Activated T-cell treated with anti-CD3 and anti-CD28 coated beads, Interleukin-2, amount 50 U/mL, for 72 hours (primary cell): ENCODE measurements around the gene KCNIP1. TPM values are rescaled to one million over a fixed set of nuclear protein-coding genes. Genes with fewer than 3 reads are reported as not detected.

Experiments used
- ATAC-seq, 2 donors: fragments of 150-1000 bp; cut with Tn5 transposase; replicated peaks in 1 of 2; 2 replicates each; pipeline ENCODE4 v1.10.0; 2021; ENCODE audit warnings: moderate library complexity in 2 of 2, mild to moderate bottlenecking in 1 of 2
- DNase-seq, 2 donors: peaks; one replicate each; pipeline ENCODE4 v3.0.0; 2021 to 2022; ENCODE audit warnings: mixed read lengths in 1 of 2
- H3K27ac Mint-ChIP-seq: one replicate; pipeline ENCODE4 v1.8.0; 2022; ENCODE audit warnings: mild to moderate bottlenecking, moderate library complexity, mixed read lengths
- H3K27me3 Mint-ChIP-seq: one replicate; pipeline ENCODE4 v1.8.0; 2022; ENCODE audit warnings: low read depth, mixed read lengths
- H3K36me3 Mint-ChIP-seq, 2 donors: one replicate each; pipeline ENCODE4 v1.8.0; 2022; ENCODE audit warnings: mixed read lengths in 2 of 2, mild to moderate bottlenecking in 1 of 2; ENCODE audit not compliant: insufficient read depth in 2 of 2
- H3K4me1 Mint-ChIP-seq: one replicate; pipeline ENCODE4 v1.8.0; 2022; ENCODE audit warnings: low read depth, mixed read lengths
- H3K4me3 Mint-ChIP-seq, 2 donors: one replicate each; pipeline ENCODE4 v1.8.0; 2022; ENCODE audit warnings: mild to moderate bottlenecking in 2 of 2, mixed read lengths in 2 of 2, moderate library complexity in 2 of 2
- H3K9me3 Mint-ChIP-seq, 2 donors: one replicate each; pipeline ENCODE4 v1.8.0; 2022; ENCODE audit warnings: mixed read lengths in 2 of 2
- total RNA-seq, 2 donors: library from RNA; stranded (reverse); gene quantifications; one replicate each; pipeline ENCODE4 v1.2.3, GENCODE V29; 2022

Gene KCNIP1
- total RNA-seq, 2 donors from 2014 or later: not detected

GRCh38 chr5:170715141-170715540 is 211.3 kb downstream of the KCNIP1 start:
- Mint-ChIP-seq H3K27me3 (peaks cover 22% of the 10 kb centered on the region), H3K9me3 (no peaks in the 10 kb centered on the region), H3K4me3 (no peak overlapping the region), H3K4me1 (no peaks in the 10 kb centered on the region), H3K36me3 (no peaks in the 10 kb centered on the region), H3K27ac (no peak overlapping the region)
- ATAC-seq (no peak), DNase-seq (no peak)

GRCh38 chr5:170716396-170716795 is 212.6 kb downstream of the KCNIP1 start:
- ATAC-seq: no peak
- no peak for DNase-seq
- peaks cover 11% of the 10 kb centered on the region for H3K27me3 Mint-ChIP-seq

GRCh38 chr5:170719551-170719950 is 215.7 kb downstream of the KCNIP1 start:
- Mint-ChIP-seq H3K4me1 (no peaks in the 10 kb centered on the region), H3K4me3 (no peak overlapping the region), H3K36me3 (no peaks in the 10 kb centered on the region), H3K27ac (no peak overlapping the region), H3K27me3 (peaks cover 7% of the 10 kb centered on the region), H3K9me3 (no peaks in the 10 kb centered on the region)
- DNase-seq (no peak), ATAC-seq (no peak)

More at GRCh38 chr5:170716396-170716795, 212.6 kb downstream of the KCNIP1 start:
- Mint-ChIP-seq H3K36me3 (no peaks in the 10 kb centered on the region), H3K4me3 (no peak overlapping the region), H3K27ac (no peak overlapping the region), H3K4me1 (no peaks in the 10 kb centered on the region), H3K9me3 (no peaks in the 10 kb centered on the region)

- H3K9me3 Mint-ChIP-seq: peaks cover 0 to 2% of the 10 kb centered on the region in 2 donors
- peaks cover 7% of the 10 kb centered on the region for H3K27me3 Mint-ChIP-seq
- no peaks in the 10 kb centered on the region for H3K36me3 Mint-ChIP-seq
- H3K4me3 Mint-ChIP-seq: no peak overlapping the region
- DNase-seq (no peak), ATAC-seq (no peak)
- no peak overlapping the region for H3K27ac Mint-ChIP-seq
- H3K4me1 Mint-ChIP-seq: no peaks in the 10 kb centered on the region
Observed at GRCh38 chr5:170720179-170720578, 216.4 kb downstream of the KCNIP1 start.

GRCh38 chr5:170720984-170721383 is 217.2 kb downstream of the KCNIP1 start:
- DNase-seq: no peak
- no peaks in the 10 kb centered on the region for H3K4me1 Mint-ChIP-seq
- H3K9me3 Mint-ChIP-seq: peaks cover 0 to 2% of the 10 kb centered on the region in 2 donors

GRCh38 chr5:170721681-170722080 is 217.9 kb downstream of the KCNIP1 start:
- Mint-ChIP-seq H3K9me3 (peaks cover 0 to 2% of the 10 kb centered on the region in 2 donors), H3K27me3 (peaks cover 7% of the 10 kb centered on the region), H3K27ac (no peak overlapping the region), H3K4me1 (no peaks in the 10 kb centered on the region), H3K4me3 (no peak overlapping the region), H3K36me3 (no peaks in the 10 kb centered on the region)
- DNase-seq (no peak), ATAC-seq (no peak)

More at GRCh38 chr5:170720984-170721383, 217.2 kb downstream of the KCNIP1 start:
- no peak overlapping the region for H3K27ac Mint-ChIP-seq
- peaks cover 7% of the 10 kb centered on the region for H3K27me3 Mint-ChIP-seq
- no peak overlapping the region for H3K4me3 Mint-ChIP-seq
- no peaks in the 10 kb centered on the region for H3K36me3 Mint-ChIP-seq
- ATAC-seq: no peak

- Mint-ChIP-seq H3K4me3 (no peak overlapping the region), H3K36me3 (no peaks in the 10 kb centered on the region), H3K9me3 (peaks cover 0 to 2% of the 10 kb centered on the region in 2 donors), H3K27me3 (peaks cover 12% of the 10 kb centered on the region), H3K27ac (no peak overlapping the region), H3K4me1 (no peaks in the 10 kb centered on the region)
- ATAC-seq: no peak
- DNase-seq: no peak
Observed at GRCh38 chr5:170722316-170722715, 218.5 kb downstream of the KCNIP1 start.

- H3K27me3 Mint-ChIP-seq: peaks cover 19% of the 10 kb centered on the region
- peaks cover 0 to 4% of the 10 kb centered on the region in 2 donors for H3K9me3 Mint-ChIP-seq
- DNase-seq (no peak), ATAC-seq (peak; percentile 25 to 87)
- H3K4me1 Mint-ChIP-seq: no peaks in the 10 kb centered on the region
- peaks cover 0 to 4% of the 10 kb centered on the region in 2 donors for H3K36me3 Mint-ChIP-seq
- no peak overlapping the region for H3K4me3 Mint-ChIP-seq
- H3K27ac Mint-ChIP-seq: no peak overlapping the region
Observed at GRCh38 chr5:170731052-170731451, 227.2 kb downstream of the KCNIP1 start.

GRCh38 chr5:170732685-170733084 is 228.9 kb downstream of the KCNIP1 start:
- DNase-seq (no peak), ATAC-seq (no peak)
- no peaks in the 10 kb centered on the region for H3K4me1 Mint-ChIP-seq
- peaks cover 0 to 4% of the 10 kb centered on the region in 2 donors for H3K36me3 Mint-ChIP-seq
- H3K9me3 Mint-ChIP-seq: peaks cover 0 to 4% of the 10 kb centered on the region in 2 donors
- H3K4me3 Mint-ChIP-seq: no peak overlapping the region
- H3K27me3 Mint-ChIP-seq: peaks cover 12% of the 10 kb centered on the region
- H3K27ac Mint-ChIP-seq: no peak overlapping the region

- H3K27ac Mint-ChIP-seq: no peak overlapping the region
- no peak for DNase-seq
- H3K4me1 Mint-ChIP-seq: no peaks in the 10 kb centered on the region
- no peak for ATAC-seq
- H3K9me3 Mint-ChIP-seq: peaks cover 0 to 4% of the 10 kb centered on the region in 2 donors
- H3K4me3 Mint-ChIP-seq: no peak overlapping the region
- peaks cover 12% of the 10 kb centered on the region for H3K27me3 Mint-ChIP-seq
- H3K36me3 Mint-ChIP-seq: peaks cover 0 to 4% of the 10 kb centered on the region in 2 donors
Observed at GRCh38 chr5:170736966-170737365, 233.1 kb downstream of the KCNIP1 start.

- peaks cover 0 to 4% of the 10 kb centered on the region in 2 donors for H3K36me3 Mint-ChIP-seq
- H3K9me3 Mint-ChIP-seq: peaks cover 0 to 4% of the 10 kb centered on the region in 2 donors
- H3K27ac Mint-ChIP-seq: no peak overlapping the region
- peaks cover 10% of the 10 kb centered on the region for H3K27me3 Mint-ChIP-seq
- H3K4me3 Mint-ChIP-seq: no peak overlapping the region
- DNase-seq (no peak), ATAC-seq (no peak)
- H3K4me1 Mint-ChIP-seq: no peaks in the 10 kb centered on the region
Observed at GRCh38 chr5:170737591-170737990, 233.8 kb downstream of the KCNIP1 start.

- Mint-ChIP-seq H3K36me3 (peaks cover 0 to 4% of the 10 kb centered on the region in 2 donors), H3K9me3 (peaks cover 0 to 4% of the 10 kb centered on the region in 2 donors), H3K4me1 (no peaks in the 10 kb centered on the region), H3K4me3 (no peak overlapping the region), H3K27me3 (peaks cover 9% of the 10 kb centered on the region), H3K27ac (no peak overlapping the region)
- ATAC-seq: no peak
- DNase-seq: no peak
Observed at GRCh38 chr5:170738840-170739239, 235.0 kb downstream of the KCNIP1 start.

GRCh38 chr5:170739446-170739845 is 235.6 kb downstream of the KCNIP1 start:
- no peak for DNase-seq
- Mint-ChIP-seq H3K4me1 (peaks cover 4% of the 10 kb centered on the region), H3K36me3 (peaks cover 0 to 4% of the 10 kb centered on the region in 2 donors), H3K27me3 (peaks cover 14% of the 10 kb centered on the region), H3K27ac (no peak overlapping the region), H3K9me3 (peaks cover 0 to 4% of the 10 kb centered on the region in 2 donors), H3K4me3 (no peak overlapping the region)
- ATAC-seq: no peak

GRCh38 chr5:170740551-170741205 is 236.9 kb downstream of the KCNIP1 start:
- H3K27ac Mint-ChIP-seq: no peak overlapping the region
- DNase-seq (no peak), ATAC-seq (no peak)
- H3K36me3 Mint-ChIP-seq: peaks cover 0 to 3% of the 10 kb centered on the region in 2 donors
- H3K9me3 Mint-ChIP-seq: peaks cover 0 to 1% of the 10 kb centered on the region in 2 donors
- H3K27me3 Mint-ChIP-seq: peaks cover 23% of the 10 kb centered on the region
- H3K4me3 Mint-ChIP-seq: no peak overlapping the region
- H3K4me1 Mint-ChIP-seq: peaks cover 4% of the 10 kb centered on the region
